Stomach (tissue), 9 donors: ENCODE results near the gene MED13L. TPM values are rescaled to one million over a fixed set of nuclear protein-coding genes. Genes with fewer than 3 reads are reported as not detected.

ENCODE experiments used
- DNase-seq, 2 donors: peaks; one replicate each; pipeline versions ENCODE4 v3.0.0 to v3.0.0-alpha.2; 2013 to 2019
- H3K27ac ChIP-seq, 5 donors: fragments of 200-600 bp in 4 of 5; sonication (generic) in 4 of 5; one replicate each; pipeline ENCODE4 v1.5.1; 2013 to 2019; ENCODE audit warnings: mild to moderate bottlenecking in 1 of 5, moderate library complexity in 1 of 5
- H3K27me3 ChIP-seq, 3 donors: fragments of 200-600 bp; sonication (generic); one replicate each; pipeline ENCODE4 v1.5.1; 2017 to 2019; ENCODE audit warnings: mixed run types in 1 of 3
- H3K36me3 ChIP-seq, 4 donors: fragments of 200-600 bp; sonication (generic); 1 replicate in 3 of 4; 2 replicates in 1 of 4; pipeline ENCODE4 v1.5.1; 2016 to 2019
- H3K4me1 ChIP-seq, 4 donors: fragments of 200-600 bp; sonication (generic); one replicate each; pipeline ENCODE4 v1.5.1; 2016 to 2019
- H3K4me3 ChIP-seq, 4 donors: fragments of 200-600 bp; sonication (generic) in 3 of 4; one replicate each; pipeline ENCODE4 v1.5.1; 2016 to 2019; ENCODE audit warnings: mild to moderate bottlenecking in 1 of 4
- H3K9me3 ChIP-seq, 4 donors: fragments of 200-600 bp; sonication (generic); one replicate each; pipeline ENCODE4 v1.5.1; 2016 to 2019
- CTCF ChIP-seq, 7 experiments: fragments of 450-650 bp in 4 of 7; fragments of 200-600 bp in 3 of 7; sonication (generic) in 3 of 7; IDR thresholded peaks; one replicate each; pipeline ENCODE4 v1.5.1; 2016 to 2019; ENCODE audit warnings: antibody characterized with exemption in 7 of 7, control low read depth in 2 of 7, mild to moderate bottlenecking in 1 of 7
- EP300 ChIP-seq: sonication (generic); formaldehyde crosslinking; IDR thresholded peaks from one replicate; pipeline ENCODE4 v1.6.1; 2017; ENCODE audit warnings: antibody characterized with exemption
- POLR2A ChIP-seq, 4 donors: fragments of 450-650 bp; IDR thresholded peaks; one replicate each; pipeline ENCODE4 v1.6.1; 2016; ENCODE audit warnings: antibody characterized with exemption in 4 of 4, control low read depth in 2 of 4, mild to moderate bottlenecking in 1 of 4, moderate library complexity in 1 of 4
- POLR2AphosphoS5 ChIP-seq, 3 donors: sonication (generic); formaldehyde crosslinking; IDR thresholded peaks; one replicate each; pipeline ENCODE4 v1.6.1; 2016; ENCODE audit warnings: antibody characterized with exemption in 3 of 3
- WGBS, 5 donors: extraction: QIAGEN DNeasy Blood & Tissue Kit in 3 of 5; methylation state at CpG; one replicate each; pipeline versions ENCODE4 v1.1.5 to v1.1.7; 2013 to 2018; 5-methylcytosine and 5-hydroxymethylcytosine counted together
- intact Hi-C: fragments of 100-400 bp; cut with DNase I; formaldehyde crosslinking; loops from one replicate; pipeline ENCODE4 v1.15.1; 2023; ENCODE audit warnings: low total_unique reads
- polyA plus RNA-seq, 3 donors: library from polyadenylated mRNA; stranded (reverse); fragments of 200-250 nt; gene quantifications; one replicate each; pipeline ENCODE4 v1.2.3, GENCODE V29; 2013
- total RNA-seq, 5 donors: library from RNA; depleted of rRNA; stranded (reverse); fragments of >200 nt; gene quantifications; one replicate each; pipeline versions ENCODE4 v1.1.0 to v1.2.3, GENCODE V29; 2014 to 2016
- donor health status: healthy with polysubstance abuse.
- donor health status: Bipolar disorder and iron deficiency.
- donor health status: healthy.

The MED13L gene
- total and polyA plus RNA-seq, 8 donors = 10.4 to 305 (median 72.7) TPM

- Histone ChIP-seq H3K4me3 (no peak overlapping the region), H3K9me3 (no peaks in the 10 kb centered on the region), H3K4me1 (peaks cover 10 to 27% (median 21%) of the 10 kb centered on the region in 4 donors), H3K27ac (peak overlapping the region in 1 of 5 donors; percentile 72), H3K27me3 (no peaks in the 10 kb centered on the region), H3K36me3 (no peaks in the 10 kb centered on the region)
- DNase-seq = no peak
- intact Hi-C loops = no loop called here
- whole genome bisulfite sequencing, 5 donors = 87 to 93% (median 91%) methylated on average over 10 of the region's 10 CpGs
- TF ChIP-seq POLR2AphosphoS5 (IDR thresholded peaks at IDR 0.05) (no peak), POLR2A (IDR thresholded peaks at IDR 0.05) (no peak), EP300 (no peak), CTCF (IDR thresholded peaks at IDR 0.05) (no peak)
Observed at GRCh38 chr12:116323406-116324386, 46.2 kb upstream of the MED13L start.

- Histone ChIP-seq H3K36me3 (no peaks in the 10 kb centered on the region), H3K9me3 (no peaks in the 10 kb centered on the region), H3K4me3 (no peak overlapping the region), H3K4me1 (peaks cover 19 to 36% (median 25%) of the 10 kb centered on the region in 4 donors), H3K27ac (no peak overlapping the region), H3K27me3 (no peaks in the 10 kb centered on the region)
- TF ChIP-seq EP300 (no peak), CTCF (IDR thresholded peaks at IDR 0.05) (no peak), POLR2A (IDR thresholded peaks at IDR 0.05) (no peak), POLR2AphosphoS5 (IDR thresholded peaks at IDR 0.05) (no peak)
- 83 to 96% (median 90%) methylated on average over 6 of the region's 6 CpGs for WGBS, 5 donors
- no peak for DNase-seq
- intact Hi-C loops = no loop called here
Observed at GRCh38 chr12:116321913-116322312, 44.4 kb upstream of the MED13L start.

GRCh38 chr12:116320791-116321217 lies 43.3 kb upstream of the MED13L start:
- Histone ChIP-seq H3K27me3 (no peaks in the 10 kb centered on the region), H3K27ac (peak overlapping the region in 3 of 5 donors; percentile 76 to 83 (median 78)), H3K9me3 (no peaks in the 10 kb centered on the region), H3K36me3 (no peaks in the 10 kb centered on the region), H3K4me1 (peaks cover 19 to 36% (median 25%) of the 10 kb centered on the region in 4 donors), H3K4me3 (no peak overlapping the region)
- DNase-seq = peak in 1 of 2 donors; percentile 62
- intact Hi-C loops = no loop called here
- WGBS, 5 donors = 28 to 47% (median 30%) methylated on average over 2 of the region's 2 CpGs
- no peak for TF ChIP-seq EP300
- no peak for TF ChIP-seq POLR2A (IDR thresholded peaks at IDR 0.05)
- TF ChIP-seq POLR2AphosphoS5 (IDR thresholded peaks at IDR 0.05) = no peak
- TF ChIP-seq CTCF (IDR thresholded peaks at IDR 0.05) = no peak

GRCh38 chr12:116319898-116320621 lies 42.6 kb upstream of the MED13L start:
- Histone ChIP-seq H3K27me3 (no peaks in the 10 kb centered on the region), H3K4me3 (no peak overlapping the region), H3K27ac (peak overlapping the region in 4 of 5 donors; percentile 71 to 83 (median 77)), H3K9me3 (no peaks in the 10 kb centered on the region), H3K4me1 (peaks cover 19 to 36% (median 25%) of the 10 kb centered on the region in 4 donors), H3K36me3 (no peaks in the 10 kb centered on the region)
- 36 to 60% (median 51%) methylated on average over 16 of the region's 16 CpGs for WGBS, 5 donors
- intact Hi-C loops = no loop called here
- peak in 1 of 2 donors; percentile 90 for DNase-seq
- TF ChIP-seq CTCF (IDR thresholded peaks at IDR 0.05) (no peak), POLR2AphosphoS5 (IDR thresholded peaks at IDR 0.05) (peak; percentile 62 to 90 (median 84))
